H9 (cell line): ENCODE results near the gene LPAR1. TPM values are rescaled to one million over a fixed set of nuclear protein-coding genes. Genes with fewer than 3 reads are reported as not detected.

Experiments used
- DNase-seq: peaks from one replicate; pipeline ENCODE4 v3.0.0-alpha.2; 2017
- H2AFZ ChIP-seq: one replicate; pipeline ENCODE4 v1.6.1; 2013; ENCODE audit warnings: mild to moderate bottlenecking, low read length, control low read depth, moderate library complexity
- H2AK5ac ChIP-seq: 2 replicates; pipeline ENCODE4 v1.6.1; 2013; ENCODE audit warnings: low read length, control low read depth, mixed read lengths; ENCODE audit not compliant: insufficient read length
- H2BK120ac ChIP-seq: one replicate; pipeline ENCODE4 v1.6.1; 2013; ENCODE audit warnings: low read depth, mild to moderate bottlenecking, low read length, control low read depth, inconsistent platforms; ENCODE audit not compliant: poor library complexity, severe bottlenecking
- H2BK12ac ChIP-seq: 2 replicates; pipeline ENCODE4 v1.6.1; 2013; ENCODE audit warnings: low read length, control low read depth, mixed read lengths, low read depth; ENCODE audit not compliant: insufficient read length
- H2BK15ac ChIP-seq: 2 replicates; pipeline ENCODE4 v1.6.1; 2013; ENCODE audit warnings: low read depth, low read length, control low read depth
- H2BK20ac ChIP-seq: one replicate; pipeline ENCODE4 v1.6.1; 2013; ENCODE audit warnings: low read depth, mild to moderate bottlenecking, low read length, control low read depth, inconsistent platforms; ENCODE audit not compliant: poor library complexity, severe bottlenecking
- H2BK5ac ChIP-seq: 2 replicates; pipeline ENCODE4 v1.6.1; 2013; ENCODE audit warnings: low read length, control low read depth, mixed read lengths; ENCODE audit not compliant: insufficient read length
- H3K14ac ChIP-seq: 2 replicates; pipeline ENCODE4 v1.6.1; 2013; ENCODE audit warnings: low read length, control low read depth; ENCODE audit not compliant: insufficient read depth
- H3K18ac ChIP-seq: 2 replicates; pipeline ENCODE4 v1.6.1; 2013; ENCODE audit warnings: low read depth, mild to moderate bottlenecking, mixed read lengths, low read length, control low read depth; ENCODE audit not compliant: insufficient read length
- H3K23ac ChIP-seq: 2 replicates; pipeline ENCODE4 v1.6.1; 2013; ENCODE audit warnings: low read length, control low read depth, mixed read lengths, low read depth; ENCODE audit not compliant: insufficient read length
- H3K23me2 ChIP-seq: 2 replicates; pipeline ENCODE4 v1.6.1; 2013; ENCODE audit warnings: low read depth, mild to moderate bottlenecking, mixed read lengths, low read length, control low read depth; ENCODE audit not compliant: insufficient read length, poor library complexity, severe bottlenecking
- H3K27ac ChIP-seq: 2 replicates; pipeline ENCODE4 v1.5.1; 2013; ENCODE audit warnings: low read length, control low read depth, mixed read lengths, low read depth; ENCODE audit not compliant: insufficient read length
- H3K27me3 ChIP-seq: 2 replicates; pipeline ENCODE4 v1.6.1; 2013; ENCODE audit warnings: low read length, control low read depth, inconsistent platforms; ENCODE audit not compliant: insufficient read depth
- H3K4ac ChIP-seq: 2 replicates; pipeline ENCODE4 v1.6.1; 2013; ENCODE audit warnings: low read depth, mild to moderate bottlenecking, control low read depth, inconsistent platforms, low read length, moderate library complexity
- H3K4me1 ChIP-seq: 2 replicates; pipeline ENCODE4 v1.6.1; 2013; ENCODE audit warnings: low read length, control low read depth, inconsistent platforms; ENCODE audit not compliant: insufficient read depth
- H3K4me2 ChIP-seq: 2 replicates; pipeline ENCODE4 v1.6.1; 2013; ENCODE audit warnings: low read length, control low read depth, mixed read lengths; ENCODE audit not compliant: insufficient read length, insufficient read depth
- H3K56ac ChIP-seq: 2 replicates; pipeline ENCODE4 v1.6.1; 2013; ENCODE audit warnings: low read depth, mild to moderate bottlenecking, mixed read lengths, low read length, control low read depth; ENCODE audit not compliant: insufficient read length
- H3K79me1 ChIP-seq: 2 replicates; pipeline ENCODE4 v1.6.1; 2013; ENCODE audit warnings: low read depth, mild to moderate bottlenecking, moderate library complexity, low read length, control low read depth, inconsistent platforms; ENCODE audit not compliant: insufficient read depth, poor library complexity, severe bottlenecking
- H3K79me2 ChIP-seq: 2 replicates; pipeline ENCODE4 v1.6.1; 2013; ENCODE audit warnings: low read length, control low read depth, inconsistent platforms; ENCODE audit not compliant: insufficient read depth
- H3K9ac ChIP-seq: 2 replicates; pipeline ENCODE4 v1.6.1; 2013; ENCODE audit warnings: low read length, control low read depth, mixed read lengths; ENCODE audit not compliant: insufficient read length; ENCODE audit errors: extremely low read depth
- H3K9me3 ChIP-seq: one replicate; pipeline ENCODE4 v1.6.1; 2013; ENCODE audit warnings: low read depth, low read length, inconsistent platforms; ENCODE audit not compliant: control insufficient read depth
- H3T11ph ChIP-seq: one replicate; pipeline ENCODE4 v1.6.1; 2013; ENCODE audit warnings: mild to moderate bottlenecking, low read length, control low read depth, inconsistent platforms
- H4K20me1 ChIP-seq: one replicate; pipeline ENCODE4 v1.6.1; 2013; ENCODE audit not compliant: control insufficient read depth, insufficient read length, insufficient read depth
- H4K5ac ChIP-seq: 2 replicates; pipeline ENCODE4 v1.6.1; 2013; ENCODE audit warnings: low read depth, mild to moderate bottlenecking, mixed read lengths, low read length, control low read depth; ENCODE audit not compliant: insufficient read length
- H4K8ac ChIP-seq: replicated peaks from 2 replicates; pipeline ENCODE4 v1.6.1; 2013; ENCODE audit warnings: low read length, control low read depth, mixed read lengths, low read depth; ENCODE audit not compliant: insufficient read length
- H4K91ac ChIP-seq: 2 replicates; pipeline ENCODE4 v1.6.1; 2013; ENCODE audit warnings: low read depth, mild to moderate bottlenecking, moderate library complexity, mixed read lengths, low read length, control low read depth; ENCODE audit not compliant: insufficient read length
- H3K27ac Mint-ChIP-seq, 3 experiments: 2 replicates in 2 of 3; 3 replicates in 1 of 3; pipeline ENCODE4 v1.8.0; 2020 to 2021; ENCODE audit warnings: mixed read lengths in 3 of 3, mild to moderate bottlenecking in 1 of 3, moderate library complexity in 1 of 3
- H3K27me3 Mint-ChIP-seq: 2 replicates; pipeline ENCODE4 v1.8.0; 2021; ENCODE audit warnings: low read depth, mild to moderate bottlenecking, moderate library complexity, mixed read lengths
- H3K36me3 Mint-ChIP-seq, 3 experiments: 2 replicates in 2 of 3; 3 replicates in 1 of 3; pipeline ENCODE4 v1.8.0; 2020 to 2021; ENCODE audit warnings: low read depth in 3 of 3, mixed read lengths in 3 of 3; ENCODE audit not compliant: insufficient read depth in 1 of 3
- H3K4me1 Mint-ChIP-seq, 2 experiments: 2 replicates each; pipeline ENCODE4 v1.8.0; 2020; ENCODE audit warnings: mixed read lengths in 2 of 2
- H3K4me3 Mint-ChIP-seq, 2 experiments: 2 replicates in 1 of 2; 3 replicates in 1 of 2; pipeline ENCODE4 v1.8.0; 2020 to 2021; ENCODE audit warnings: mild to moderate bottlenecking in 2 of 2, mixed read lengths in 2 of 2, moderate library complexity in 1 of 2
- H3K9me3 Mint-ChIP-seq, 2 experiments: 2 replicates in 1 of 2; 3 replicates in 1 of 2; pipeline ENCODE4 v1.8.0; 2020; ENCODE audit warnings: mild to moderate bottlenecking in 2 of 2, mixed read lengths in 2 of 2, moderate library complexity in 1 of 2
- whole genome bisulfite sequencing: extraction: QIAGEN DNeasy Blood & Tissue Kit; methylation state at CpG from one replicate; pipeline ENCODE4 v1.1.7; 2013; ENCODE audit warnings: missing lambda C conversion rate, low lambda C conversion rate, mixed read lengths; ENCODE audit not compliant: insufficient read length; ENCODE audit errors: extremely low coverage; 5-methylcytosine and 5-hydroxymethylcytosine counted together
- total RNA-seq: library from RNA; stranded (reverse); gene quantifications from 2 replicates; pipeline ENCODE4 v1.2.1, GENCODE V29; 2021
- TF ChIP-seq, protein P1 (sequence below): fragments of 200-600 bp; sonication (generic); conservative IDR thresholded peaks from 3 replicates; pipeline ENCODE4 v1.8.0; 2021; ENCODE audit warnings: antibody characterized with exemption, mild to moderate bottlenecking

The LPAR1 gene
- total RNA-seq, 1 experiment from 2014 or later, result 1.3 TPM

DNA sequence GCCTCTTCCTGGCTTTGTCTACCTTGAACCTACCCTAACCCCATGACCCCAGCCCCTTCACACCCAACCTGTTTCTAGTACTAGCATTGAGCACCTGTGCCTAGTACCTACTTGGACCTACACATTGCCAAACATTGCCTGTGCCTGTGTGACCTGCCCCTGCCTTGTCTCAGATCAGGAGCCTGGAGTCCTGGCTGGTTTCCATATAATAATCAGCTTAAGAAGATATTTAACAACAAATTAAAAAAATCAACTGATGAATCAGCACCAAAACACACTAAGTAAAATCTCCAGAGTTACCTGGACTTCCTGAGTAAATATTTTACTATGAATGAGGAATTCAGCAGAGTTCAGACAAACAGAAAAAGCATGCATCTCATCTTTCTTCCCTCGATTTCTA, 17.7 kb downstream of the LPAR1 start:
- Histone ChIP-seq H3K23me2 (no peaks in the 10 kb centered on the region), H3K23ac (no peak overlapping the region), H3K79me1 (no peaks in the 10 kb centered on the region), H4K5ac (no peak overlapping the region), H3K14ac (no peak overlapping the region), H3T11ph (no peak overlapping the region), H4K91ac (no peak overlapping the region), H2AFZ (no peak overlapping the region), H3K27me3 (no peaks in the 10 kb centered on the region), H3K4me1 (no peaks in the 10 kb centered on the region), H4K8ac (no peak overlapping the region), H2BK12ac (no peak overlapping the region), H2AK5ac (no peak overlapping the region), H3K18ac (no peak overlapping the region), H2BK20ac (no peak overlapping the region), H3K9ac (no peak overlapping the region), H2BK15ac (no peak overlapping the region), H3K56ac (no peak overlapping the region), H3K4ac (no peak overlapping the region), H2BK120ac (no peak overlapping the region), H3K79me2 (no peaks in the 10 kb centered on the region), H2BK5ac (no peak overlapping the region), H4K20me1 (no peaks in the 10 kb centered on the region), H3K4me2 (no peak overlapping the region), H3K27ac (no peak overlapping the region), H3K9me3 (no peaks in the 10 kb centered on the region)
- H3K9me3 Mint-ChIP-seq, result peaks cover 0 to 4% of the 10 kb centered on the region in 2 experiments; a peak in 1 of 5 replicates
- DNase-seq, result no peak
- H3K4me1 Mint-ChIP-seq, result no peaks in the 10 kb centered on the region
- TF ChIP-seq, protein P1, sequence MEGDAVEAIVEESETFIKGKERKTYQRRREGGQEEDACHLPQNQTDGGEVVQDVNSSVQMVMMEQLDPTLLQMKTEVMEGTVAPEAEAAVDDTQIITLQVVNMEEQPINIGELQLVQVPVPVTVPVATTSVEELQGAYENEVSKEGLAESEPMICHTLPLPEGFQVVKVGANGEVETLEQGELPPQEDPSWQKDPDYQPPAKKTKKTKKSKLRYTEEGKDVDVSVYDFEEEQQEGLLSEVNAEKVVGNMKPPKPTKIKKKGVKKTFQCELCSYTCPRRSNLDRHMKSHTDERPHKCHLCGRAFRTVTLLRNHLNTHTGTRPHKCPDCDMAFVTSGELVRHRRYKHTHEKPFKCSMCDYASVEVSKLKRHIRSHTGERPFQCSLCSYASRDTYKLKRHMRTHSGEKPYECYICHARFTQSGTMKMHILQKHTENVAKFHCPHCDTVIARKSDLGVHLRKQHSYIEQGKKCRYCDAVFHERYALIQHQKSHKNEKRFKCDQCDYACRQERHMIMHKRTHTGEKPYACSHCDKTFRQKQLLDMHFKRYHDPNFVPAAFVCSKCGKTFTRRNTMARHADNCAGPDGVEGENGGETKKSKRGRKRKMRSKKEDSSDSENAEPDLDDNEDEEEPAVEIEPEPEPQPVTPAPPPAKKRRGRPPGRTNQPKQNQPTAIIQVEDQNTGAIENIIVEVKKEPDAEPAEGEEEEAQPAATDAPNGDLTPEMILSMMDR, result no peak
- H3K27ac Mint-ChIP-seq, result no peak overlapping the region; a peak in 1 of 7 replicates
- H3K27me3 Mint-ChIP-seq, result no peaks in the 10 kb centered on the region
- no peak overlapping the region for H3K4me3 Mint-ChIP-seq
- peaks cover 0 to 3% (median 0%) of the 10 kb centered on the region in 3 experiments; a peak in 2 of 7 replicates for H3K36me3 Mint-ChIP-seq
- WGBS, result no CpG with 5 or more reads among the region's 1 CpG
